Activated naive CD4-positive, alpha-beta T cell treated with anti-CD3 and anti-CD28 coated beads, Interleukin-2, amount 50 U/mL, for 72 hours (primary cell): ENCODE measurements around the gene PREPL. TPM values are rescaled to one million over a fixed set of nuclear protein-coding genes. Genes with fewer than 3 reads are reported as not detected.

Source experiments
- ATAC-seq, 2 donors: fragments of 150-1000 bp; cut with Tn5 transposase; 2 replicates each; pipeline ENCODE4 v1.10.0; 2021; ENCODE audit warnings: mild to moderate bottlenecking in 2 of 2, moderate library complexity in 2 of 2
- DNase-seq, 2 donors: peaks; one replicate each; pipeline ENCODE4 v3.0.0; 2021 to 2022; ENCODE audit warnings: low spot score in 2 of 2
- H3K27ac Mint-ChIP-seq, 2 donors: one replicate each; pipeline ENCODE4 v1.8.0; 2022; ENCODE audit warnings: mild to moderate bottlenecking in 2 of 2, mixed read lengths in 2 of 2
- H3K36me3 Mint-ChIP-seq, 2 donors: one replicate each; pipeline ENCODE4 v1.8.0; 2022; ENCODE audit warnings: mixed read lengths in 2 of 2
- H3K9me3 Mint-ChIP-seq, 2 donors: one replicate each; pipeline ENCODE4 v1.8.0; 2022; ENCODE audit warnings: mixed read lengths in 2 of 2
- total RNA-seq, 2 donors: library from RNA; stranded (reverse); gene quantifications; one replicate each; pipeline ENCODE4 v1.2.3, GENCODE V29; 2022

The PREPL gene
- total RNA-seq, 2 donors from 2014 or later = 25.0 to 30.1 TPM

- ATAC-seq (no peak), DNase-seq (peak in 1 of 2 donors; percentile 30)
- Mint-ChIP-seq H3K27ac (no peak overlapping the region), H3K36me3 (peaks cover 0 to 19% of the 10 kb centered on the region in 2 donors), H3K9me3 (no peaks in the 10 kb centered on the region)
These were observed 2.8 kb downstream of the PREPL start for GRCh38 chr2:44358503-44358902.

GRCh38 chr2:44354761-44355160 is 6.5 kb downstream of the PREPL start:
- no peak for DNase-seq
- Mint-ChIP-seq H3K9me3 (no peaks in the 10 kb centered on the region), H3K27ac (no peak overlapping the region), H3K36me3 (peaks cover 0 to 3% of the 10 kb centered on the region in 2 donors)
- no peak for ATAC-seq

GRCh38 chr2:44352510-44352909 is 8.8 kb downstream of the PREPL start:
- H3K9me3 Mint-ChIP-seq = no peaks in the 10 kb centered on the region
- no peak for ATAC-seq
- H3K36me3 Mint-ChIP-seq = no peaks in the 10 kb centered on the region
- DNase-seq = no peak
- H3K27ac Mint-ChIP-seq = no peak overlapping the region

- Mint-ChIP-seq H3K27ac (no peak overlapping the region), H3K9me3 (no peaks in the 10 kb centered on the region), H3K36me3 (no peaks in the 10 kb centered on the region)
- DNase-seq (no peak), ATAC-seq (no peak)
These were observed 9.6 kb downstream of the PREPL start for GRCh38 chr2:44351676-44352075.

GRCh38 chr2:44351088-44351487 is 10.2 kb downstream of the PREPL start:
- DNase-seq (no peak), ATAC-seq (no peak)
- H3K36me3 Mint-ChIP-seq = no peaks in the 10 kb centered on the region
- no peaks in the 10 kb centered on the region for H3K9me3 Mint-ChIP-seq
- H3K27ac Mint-ChIP-seq = no peak overlapping the region

GRCh38 chr2:44349506-44349905 is 11.8 kb downstream of the PREPL start:
- H3K36me3 Mint-ChIP-seq = no peaks in the 10 kb centered on the region
- H3K27ac Mint-ChIP-seq = no peak overlapping the region
- H3K9me3 Mint-ChIP-seq = no peaks in the 10 kb centered on the region
- ATAC-seq (no peak), DNase-seq (no peak)

GRCh38 chr2:44348400-44348799 is 12.9 kb downstream of the PREPL start:
- H3K36me3 Mint-ChIP-seq = no peaks in the 10 kb centered on the region
- H3K27ac Mint-ChIP-seq = no peak overlapping the region
- no peaks in the 10 kb centered on the region for H3K9me3 Mint-ChIP-seq
- ATAC-seq (no peak), DNase-seq (no peak)

GRCh38 chr2:44347526-44347925 is 13.8 kb downstream of the PREPL start:
- Mint-ChIP-seq H3K27ac (no peak overlapping the region), H3K36me3 (no peaks in the 10 kb centered on the region), H3K9me3 (no peaks in the 10 kb centered on the region)
- DNase-seq (no peak), ATAC-seq (no peak)

GRCh38 chr2:44342854-44343253 is 18.4 kb downstream of the PREPL start:
- ATAC-seq = no peak
- H3K9me3 Mint-ChIP-seq = no peaks in the 10 kb centered on the region
- H3K36me3 Mint-ChIP-seq = peaks cover 9 to 13% of the 10 kb centered on the region in 2 donors
- DNase-seq = no peak
- H3K27ac Mint-ChIP-seq = no peak overlapping the region

GRCh38 chr2:44335806-44336538 is 25.3 kb downstream of the PREPL start:
- Mint-ChIP-seq H3K9me3 (peaks cover 0 to 4% of the 10 kb centered on the region in 2 donors), H3K36me3 (peaks cover 31 to 41% of the 10 kb centered on the region in 2 donors), H3K27ac (no peak overlapping the region)
- DNase-seq (no peak), ATAC-seq (no peak)

GRCh38 chr2:44333994-44334393 is 27.3 kb downstream of the PREPL start:
- ATAC-seq = no peak
- DNase-seq = no peak
- peaks cover 0 to 4% of the 10 kb centered on the region in 2 donors for H3K9me3 Mint-ChIP-seq
- peaks cover 31 to 41% of the 10 kb centered on the region in 2 donors for H3K36me3 Mint-ChIP-seq
- H3K27ac Mint-ChIP-seq = no peak overlapping the region

- ATAC-seq (no peak), DNase-seq (no peak)
- Mint-ChIP-seq H3K36me3 (peaks cover 12 to 22% of the 10 kb centered on the region in 2 donors), H3K9me3 (no peaks in the 10 kb centered on the region), H3K27ac (peak overlapping the region; percentile 41 to 92)
These were observed 30.5 kb downstream of the PREPL start for GRCh38 chr2:44330801-44331200.

GRCh38 chr2:44329343-44329742 is 32.0 kb downstream of the PREPL start:
- DNase-seq = no peak
- Mint-ChIP-seq H3K9me3 (no peaks in the 10 kb centered on the region), H3K36me3 (peaks cover 12 to 17% of the 10 kb centered on the region in 2 donors), H3K27ac (peak overlapping the region in 1 of 2 donors; percentile 14)
- ATAC-seq = no peak

- DNase-seq (no peak), ATAC-seq (no peak)
- no peaks in the 10 kb centered on the region for H3K9me3 Mint-ChIP-seq
- H3K36me3 Mint-ChIP-seq = peaks cover 12 to 21% of the 10 kb centered on the region in 2 donors
- no peak overlapping the region for H3K27ac Mint-ChIP-seq
These were observed 32.5 kb downstream of the PREPL start for GRCh38 chr2:44328750-44329149.

GRCh38 chr2:44326548-44327264 is 34.6 kb downstream of the PREPL start:
- H3K27ac Mint-ChIP-seq = no peak overlapping the region
- no peak for DNase-seq
- H3K9me3 Mint-ChIP-seq = no peaks in the 10 kb centered on the region
- no peak for ATAC-seq
- H3K36me3 Mint-ChIP-seq = peaks cover 11 to 16% of the 10 kb centered on the region in 2 donors

- Mint-ChIP-seq H3K36me3 (peaks cover 12 to 16% of the 10 kb centered on the region in 2 donors), H3K27ac (no peak overlapping the region), H3K9me3 (no peaks in the 10 kb centered on the region)
- ATAC-seq = no peak
- DNase-seq = no peak
These were observed 35.4 kb downstream of the PREPL start for GRCh38 chr2:44325897-44326296.

- Mint-ChIP-seq H3K36me3 (peaks cover 12 to 16% of the 10 kb centered on the region in 2 donors), H3K27ac (no peak overlapping the region), H3K9me3 (no peaks in the 10 kb centered on the region)
- DNase-seq (no peak), ATAC-seq (no peak)
These were observed 36.3 kb downstream of the PREPL start for GRCh38 chr2:44324971-44325426.

- ATAC-seq = no peak
- Mint-ChIP-seq H3K36me3 (peaks cover 8 to 14% of the 10 kb centered on the region in 2 donors), H3K9me3 (no peaks in the 10 kb centered on the region), H3K27ac (no peak overlapping the region)
- no peak for DNase-seq
These were observed 39.9 kb downstream of the PREPL start for GRCh38 chr2:44321360-44321759.
